ENCODE data around the gene AMER2.

GRCh38 chr13:25174304-25174703, 2.2 kb upstream of the AMER2 start:
- TF ChIP-seq CTCF (IDR thresholded peaks at IDR 0.05), result no peak
- no peak for TF ChIP-seq POLR2A (IDR thresholded peaks at IDR 0.05)
